HepG2 (cell line): ENCODE data around the gene KIF2C. TPM values are rescaled to one million over a fixed set of nuclear protein-coding genes. Genes with fewer than 3 reads are reported as not detected.

Source experiments
- AGO2 ChIP-seq: fragments of 200-400 bp; formaldehyde crosslinking; optimal IDR thresholded peaks from 2 replicates; pipeline ENCODE3; 2017; ENCODE audit warnings: mild to moderate bottlenecking, low read depth, low read length, moderate library complexity
- ARNTL ChIP-seq: sonication (generic); formaldehyde crosslinking; IDR thresholded peaks from 2 replicates; pipeline ENCODE4 v1.4.0; 2020; ENCODE audit warnings: mild to moderate bottlenecking, missing genetic modification reagents
- CBX2 ChIP-seq, 2 experiments: fragments of 200-600 bp in 1 of 2; sonication (generic); formaldehyde crosslinking in 1 of 2; IDR thresholded peaks; 2 replicates each; pipeline versions ENCODE4 v1.7.0 to v1.8.1; 2018 to 2022; ENCODE audit warnings: low read depth in 2 of 2, low read length in 1 of 2, mild to moderate bottlenecking in 1 of 2, missing genetic modification reagents in 1 of 2
- CERS6 ChIP-seq: sonication (generic); formaldehyde crosslinking; IDR thresholded peaks from 2 replicates; pipeline ENCODE4 v1.5.0; 2020; ENCODE audit warnings: missing genetic modification reagents
- FOXO4 ChIP-seq: sonication (generic); formaldehyde crosslinking; conservative IDR thresholded peaks from 2 replicates; pipeline ENCODE4 v1.8.1; 2023; ENCODE audit warnings: missing genetic modification reagents
- JUNB ChIP-seq: sonication (generic); formaldehyde crosslinking; IDR thresholded peaks from 2 replicates; pipeline ENCODE4 v1.8.0; 2022; ENCODE audit warnings: missing genetic modification reagents, mild to moderate bottlenecking, borderline replicate concordance
- MEIS1 ChIP-seq: sonication (generic); formaldehyde crosslinking; IDR thresholded peaks from 2 replicates; pipeline ENCODE4 v1.9.0; 2021; ENCODE audit warnings: mild to moderate bottlenecking, missing genetic modification reagents, moderate library complexity, borderline replicate concordance
- PRDM10 ChIP-seq: sonication (generic); formaldehyde crosslinking; IDR thresholded peaks from 2 replicates; pipeline ENCODE4 v1.4.0; 2020; ENCODE audit warnings: low read depth, missing genetic modification reagents
- RARA ChIP-seq: IDR thresholded peaks from 2 replicates; pipeline ENCODE4 v1.6.1; 2016; ENCODE audit warnings: missing genetic modification reagents, missing compliant biosample characterization
- RELA ChIP-seq: sonication (generic); formaldehyde crosslinking; IDR thresholded peaks from 2 replicates; pipeline ENCODE4 v1.4.0; 2020; ENCODE audit warnings: missing genetic modification reagents
- THAP9 ChIP-seq: sonication (generic); formaldehyde crosslinking; IDR thresholded peaks from 2 replicates; pipeline ENCODE4; 2020; ENCODE audit warnings: missing genetic modification reagents, mild to moderate bottlenecking, borderline replicate concordance
- U2AF2 ChIP-seq: fragments of 200-400 bp; formaldehyde crosslinking; IDR thresholded peaks from 2 replicates; pipeline ENCODE4 v1.6.1; 2017; ENCODE audit warnings: low read depth, mild to moderate bottlenecking, low read length
- ZBTB14 ChIP-seq: sonication (generic); formaldehyde crosslinking; IDR thresholded peaks from 2 replicates; pipeline ENCODE4 v1.4.0; 2020; ENCODE audit warnings: missing genetic modification reagents
- ZIK1 ChIP-seq: sonication (generic); formaldehyde crosslinking; IDR thresholded peaks from 2 replicates; pipeline ENCODE4 v1.5.0; 2020; ENCODE audit warnings: mild to moderate bottlenecking, low read depth, missing genetic modification reagents, borderline replicate concordance
- ZNF468 ChIP-seq: sonication (generic); formaldehyde crosslinking; IDR thresholded peaks from 2 replicates; pipeline ENCODE4 v1.8.0; 2022; ENCODE audit warnings: mild to moderate bottlenecking, moderate library complexity, missing genetic modification reagents
- ZNF501 ChIP-seq: sonication (generic); formaldehyde crosslinking; IDR thresholded peaks from 2 replicates; pipeline ENCODE4 v1.5.1; 2020; ENCODE audit warnings: mild to moderate bottlenecking, moderate library complexity, missing genetic modification reagents
- ZNF670 ChIP-seq: sonication (generic); formaldehyde crosslinking; IDR thresholded peaks from 2 replicates; pipeline ENCODE4 v1.8.0; 2022; ENCODE audit warnings: mild to moderate bottlenecking, missing genetic modification reagents, borderline replicate concordance
- ZNF816 ChIP-seq: sonication (generic); formaldehyde crosslinking; IDR thresholded peaks from 2 replicates; pipeline ENCODE4 v1.8.0; 2022; ENCODE audit warnings: missing genetic modification reagents, mild to moderate bottlenecking, borderline replicate concordance
- polyA plus RNA-seq, 8 experiments: library from polyadenylated mRNA; depleted of rRNA in 3 of 8; stranded (reverse) in 7 of 8; unstranded in 1 of 8; fragments of >200 nt; fragmentation: Illumina TruSeq in 4 of 8; extraction: Trizol in 4 of 8; gene quantifications; 2 replicates each; pipeline versions ENCODE4 v1.2.1 to v1.2.3, GENCODE V29; 2011 to 2016; ENCODE audit warnings: low read depth in 4 of 8, missing spikeins in 1 of 8, mixed read lengths in 1 of 8; ENCODE audit not compliant: insufficient read depth in 1 of 8
- total RNA-seq, 5 experiments: library from RNA; depleted of rRNA; stranded (reverse); fragments of >200 nt; fragmentation: Illumina TruSeq; extraction: Trizol; gene quantifications; 2 replicates each; pipeline ENCODE4 v1.2.3, GENCODE V29; 2016; ENCODE audit warnings: low read depth in 1 of 5

KIF2C gene
- total and polyA plus RNA-seq, 2 of the 13 experiments (the other 11 are each of a cell fraction or from before 2014, with no cell fraction given): 29.7 to 53.7 TPM

DNA sequence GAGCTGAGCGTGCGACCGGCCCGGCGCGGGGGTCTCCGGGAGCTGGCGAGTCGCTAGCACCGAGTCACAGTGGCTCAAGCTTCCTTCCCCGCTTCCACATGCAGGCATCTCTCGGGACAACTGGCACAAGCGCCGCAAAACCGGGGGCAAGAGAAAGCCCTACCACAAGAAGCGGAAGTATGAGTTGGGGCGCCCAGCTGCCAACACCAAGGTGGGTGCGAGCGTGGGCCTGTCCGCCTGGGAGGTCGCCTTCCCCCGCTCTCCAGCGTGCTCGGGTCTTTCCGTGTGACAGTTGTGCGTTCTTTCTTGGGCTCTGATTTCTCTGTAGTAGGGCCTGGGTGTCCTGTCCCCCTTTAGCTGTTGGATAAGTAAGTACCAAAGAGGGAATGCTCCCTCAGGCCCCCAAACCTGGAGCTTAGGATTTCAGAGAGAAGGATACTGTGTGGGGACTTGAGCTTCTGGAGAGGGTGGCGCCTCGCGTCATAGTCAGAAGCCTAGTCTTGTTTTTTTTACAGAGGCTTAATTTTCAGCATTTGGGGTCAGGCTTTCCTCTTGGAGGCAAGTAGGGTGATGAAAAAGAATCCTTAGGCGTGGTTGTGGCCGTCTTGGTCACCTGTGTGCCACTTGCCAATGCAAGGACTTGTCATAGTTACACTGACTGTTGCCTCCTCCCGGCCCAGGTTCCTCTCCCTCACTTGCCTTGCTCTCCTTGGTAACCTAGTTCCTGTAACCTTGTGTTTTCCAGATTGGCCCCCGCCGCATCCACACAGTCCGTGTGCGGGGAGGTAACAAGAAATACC is 36.5 kb downstream of the KIF2C start (continued):
- no peak for TF ChIP-seq ZNF501 (CRISPR knock-in tag)
- TF ChIP-seq ZBTB14: no peak
- no peak for TF ChIP-seq CERS6
- no peak for TF ChIP-seq RARA (CRISPR knock-in tag)
- TF ChIP-seq AGO2: peak; percentile 93
- no peak for TF ChIP-seq CBX2 (IDR thresholded peaks at IDR 0.05; ENCODE audit: low read depth, low read length)
- TF ChIP-seq CBX2 (CRISPR knock-in tag; IDR thresholded peaks at IDR 0.05; ENCODE audit: low read depth): no peak
- TF ChIP-seq MEIS1 (CRISPR knock-in tag): peak; percentile 48; the same call in 1 of the 2 replicates
- peak; percentile 72; the same call in 1 of the 2 replicates for TF ChIP-seq ZNF816
- no peak for TF ChIP-seq RELA
- TF ChIP-seq U2AF2: no peak
- TF ChIP-seq JUNB (CRISPR knock-in tag): no peak
- no peak for TF ChIP-seq ZIK1
- TF ChIP-seq THAP9 (CRISPR knock-in tag): no peak
- peak; percentile 25; the same call in 1 of the 2 replicates for TF ChIP-seq ARNTL (CRISPR knock-in tag)
- TF ChIP-seq ZNF468 (CRISPR knock-in tag): no peak
- no peak for TF ChIP-seq PRDM10 (CRISPR knock-in tag)
- TF ChIP-seq FOXO4 (CRISPR knock-in tag): no peak
- no peak for TF ChIP-seq ZNF670
